LoVo (cell line): Measurements from ENCODE around the gene LNPEP.

Experiments used
- DNase-seq: peaks from one replicate; pipeline ENCODE4 v3.0.0-alpha.2; 2016; ENCODE audit warnings: low spot score

Gene LNPEP

GRCh38 chr5:96961053-96961452 lies 25.2 kb downstream of the LNPEP start:
- DNase-seq, result no peak

GRCh38 chr5:96962540-96962991 lies 26.7 kb downstream of the LNPEP start:
- DNase-seq, result no peak

- DNase-seq, result no peak
These were observed 27.4 kb downstream of the LNPEP start for GRCh38 chr5:96963267-96963666.

- DNase-seq, result no peak
These were observed 30.9 kb downstream of the LNPEP start for GRCh38 chr5:96966801-96967200.

- DNase-seq, result no peak
These were observed 31.5 kb downstream of the LNPEP start for GRCh38 chr5:96967400-96967799.

GRCh38 chr5:96968074-96968473 lies 32.2 kb downstream of the LNPEP start:
- DNase-seq, result peak; percentile 55

- DNase-seq, result no peak
These were observed 32.7 kb downstream of the LNPEP start for GRCh38 chr5:96968614-96969013.

GRCh38 chr5:96969366-96969765 lies 33.5 kb downstream of the LNPEP start:
- DNase-seq, result no peak

- DNase-seq, result no peak
These were observed 36.9 kb downstream of the LNPEP start for GRCh38 chr5:96972599-96973334.

- no peak for DNase-seq
These were observed 37.9 kb downstream of the LNPEP start for GRCh38 chr5:96973532-96974401.

- no peak for DNase-seq
These were observed 39.8 kb downstream of the LNPEP start for GRCh38 chr5:96975656-96976055.

GRCh38 chr5:96977228-96977627 lies 41.3 kb downstream of the LNPEP start:
- DNase-seq, result no peak

- no peak for DNase-seq
These were observed 43.1 kb downstream of the LNPEP start for GRCh38 chr5:96978812-96979449.

- no peak for DNase-seq
These were observed 48.8 kb downstream of the LNPEP start for GRCh38 chr5:96984506-96985192.

GRCh38 chr5:96986450-96986849 lies 50.6 kb downstream of the LNPEP start:
- no peak for DNase-seq

- no peak for DNase-seq
These were observed 54.2 kb downstream of the LNPEP start for GRCh38 chr5:96990102-96990501.

- DNase-seq, result no peak
These were observed 55.8 kb downstream of the LNPEP start for GRCh38 chr5:96991708-96992107.

- DNase-seq, result no peak
These were observed 57.9 kb downstream of the LNPEP start for GRCh38 chr5:96993760-96994159.

- no peak for DNase-seq
These were observed 58.6 kb downstream of the LNPEP start for GRCh38 chr5:96994493-96994892.

GRCh38 chr5:96995419-96995818 lies 59.5 kb downstream of the LNPEP start:
- DNase-seq, result no peak

- peak; percentile 25 for DNase-seq
These were observed 61.5 kb downstream of the LNPEP start for GRCh38 chr5:96997265-96997859.

GRCh38 chr5:96999856-97000255 lies 64.0 kb downstream of the LNPEP start:
- no peak for DNase-seq
